HG02840 (cell line): Measurements from ENCODE around the gene WDR75.
"Not testable (repeated sequence)": the region's sequence is repeated elsewhere in the genome, so short reads cannot be mapped to it uniquely, and the experiment has no call there.

Source experiments
- ATAC-seq: cut with Tn5 transposase; IDR thresholded peaks from one replicate; pipeline ENCODE4 v1.9.1; 2021; ENCODE audit warnings: mild to moderate bottlenecking, moderate library complexity, moderate number of reproducible peaks; ENCODE audit not compliant: unreplicated experiment, low FRiP score

WDR75 gene

GRCh38 chr2:189440947-189441708 is at the start of gene WDR75:
WDR75 (plus strand) TSS chr2:189441474; CDS start chr2:189441493, 19 bp downstream.
- peak; percentile 91 for ATAC-seq

DNA sequence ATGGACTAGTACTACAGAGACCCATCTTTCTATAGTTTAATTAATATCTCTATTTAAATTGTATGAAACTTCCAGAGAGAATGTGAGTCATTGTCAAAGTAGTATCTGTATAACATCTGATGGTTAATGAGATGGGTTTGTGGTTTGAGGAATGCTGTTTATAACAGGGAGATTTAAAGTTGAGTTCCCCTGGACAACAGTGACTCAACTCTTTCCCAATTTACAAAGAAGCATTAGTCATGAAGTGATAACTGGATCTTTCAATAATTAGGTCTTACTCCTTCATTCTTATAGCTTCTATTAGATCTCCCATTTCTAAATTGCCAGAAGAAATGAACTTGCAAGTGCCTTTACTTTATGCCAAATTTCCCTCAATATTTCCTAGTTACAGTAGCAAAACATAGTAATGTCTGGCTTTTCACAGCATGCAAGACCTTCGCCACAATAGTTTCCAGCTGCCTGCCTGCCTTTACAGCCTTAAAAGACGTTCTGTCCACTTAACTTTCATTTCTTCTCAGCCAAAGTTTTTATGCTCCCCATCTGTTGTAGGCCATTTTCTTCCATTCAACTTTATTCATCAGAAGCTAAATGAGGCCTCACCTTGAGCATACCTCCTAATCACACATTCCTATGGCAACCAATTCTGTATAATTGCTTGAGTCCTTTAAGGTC is 47.7 kb upstream of the WDR75 start:
- ATAC-seq: no peak

GRCh38 chr2:189394525-189394924 is 46.7 kb upstream of the WDR75 start:
- no peak for ATAC-seq

DNA sequence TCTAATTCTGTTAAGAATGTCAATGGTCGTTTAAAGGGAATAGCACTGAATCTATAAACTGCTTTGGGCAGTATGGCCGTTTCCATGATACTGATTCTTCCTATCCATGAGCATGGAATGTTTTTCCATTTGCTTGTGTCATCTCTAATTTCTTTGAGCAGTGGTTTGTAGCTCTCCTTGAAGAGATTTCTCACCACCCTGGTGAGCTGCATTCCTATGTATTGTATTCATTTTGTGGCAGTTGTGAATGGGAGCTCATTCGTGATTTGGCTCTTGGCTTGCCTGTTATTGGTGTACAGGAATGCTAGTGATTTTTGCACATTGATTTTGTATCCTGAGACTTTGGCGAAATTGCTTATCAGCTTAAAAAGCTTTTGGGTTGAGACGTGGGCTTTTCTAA is 38.3 kb upstream of the WDR75 start:
- no peak for ATAC-seq

DNA sequence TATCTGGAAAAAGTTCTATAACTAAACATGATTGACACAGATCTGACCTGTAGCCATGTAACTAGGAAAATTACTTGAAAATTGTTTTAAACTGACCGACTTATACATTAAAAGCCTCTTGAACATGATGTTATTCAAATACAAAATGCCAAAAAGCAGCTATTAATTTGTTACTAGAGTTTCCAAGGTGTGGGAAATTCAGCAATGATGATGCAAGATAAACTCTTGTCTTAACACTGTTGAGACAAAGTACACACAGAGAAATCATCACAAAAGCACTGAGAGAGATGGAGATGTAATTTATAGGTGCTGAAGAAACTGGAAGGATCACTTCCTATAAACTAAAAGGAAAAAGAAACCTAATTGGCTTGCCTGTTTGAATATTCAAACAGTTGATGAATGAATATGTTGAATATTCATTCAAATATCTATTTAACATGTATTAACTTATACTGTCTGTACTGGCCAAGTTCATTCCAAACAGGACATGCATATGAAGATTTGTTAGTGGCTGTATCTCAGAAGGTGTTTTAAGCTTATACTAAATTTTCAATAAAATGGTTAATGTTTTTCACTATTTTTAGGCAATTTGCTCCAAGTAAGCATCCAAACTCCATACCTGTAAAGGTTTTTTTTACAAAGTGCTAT is 34.6 kb upstream of the WDR75 start:
- ATAC-seq: no peak

GRCh38 chr2:189407281-189408209 is 33.7 kb upstream of the WDR75 start:
- no peak for ATAC-seq

DNA sequence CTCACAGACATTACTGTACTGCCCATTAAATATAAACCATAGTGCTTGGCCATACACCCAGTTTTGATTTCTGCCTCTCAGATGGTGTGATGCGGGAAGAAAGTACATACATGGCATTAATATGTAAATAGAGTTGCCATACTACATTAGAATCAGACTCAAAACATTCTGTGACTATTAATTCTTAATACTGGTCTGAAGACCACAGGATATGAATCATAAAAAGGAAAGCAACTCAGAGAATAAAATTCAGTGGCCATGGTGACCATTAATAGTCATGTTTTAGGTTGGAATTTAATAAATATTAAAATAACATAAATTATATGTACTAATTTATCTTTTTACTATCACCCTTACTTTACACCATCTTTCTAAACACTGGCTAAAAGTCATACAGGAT is 33.0 kb upstream of the WDR75 start:
- ATAC-seq: no peak

GRCh38 chr2:189409131-189409530 is 32.1 kb upstream of the WDR75 start:
- ATAC-seq: no peak

DNA sequence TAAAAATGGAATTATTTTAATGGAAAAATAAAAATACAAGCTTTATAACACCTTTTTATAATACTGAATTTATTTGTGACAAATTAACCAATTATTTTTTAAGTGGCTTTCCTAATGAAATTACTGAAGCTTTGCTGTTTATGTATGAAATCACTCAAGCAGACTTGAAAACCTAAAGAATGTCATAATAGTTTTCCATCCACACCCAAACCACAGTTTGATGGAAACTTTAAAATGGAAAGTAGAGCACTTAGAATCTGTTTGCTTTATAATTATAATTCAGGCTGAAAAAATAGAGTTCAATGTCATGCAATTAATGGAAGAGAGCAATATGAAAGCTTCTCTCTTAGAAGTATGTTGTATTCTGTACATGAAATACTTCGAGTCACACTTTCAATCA is 31.6 kb upstream of the WDR75 start:
- no peak for ATAC-seq

GRCh38 chr2:189411860-189412259 is 29.4 kb upstream of the WDR75 start:
- ATAC-seq: no peak

DNA sequence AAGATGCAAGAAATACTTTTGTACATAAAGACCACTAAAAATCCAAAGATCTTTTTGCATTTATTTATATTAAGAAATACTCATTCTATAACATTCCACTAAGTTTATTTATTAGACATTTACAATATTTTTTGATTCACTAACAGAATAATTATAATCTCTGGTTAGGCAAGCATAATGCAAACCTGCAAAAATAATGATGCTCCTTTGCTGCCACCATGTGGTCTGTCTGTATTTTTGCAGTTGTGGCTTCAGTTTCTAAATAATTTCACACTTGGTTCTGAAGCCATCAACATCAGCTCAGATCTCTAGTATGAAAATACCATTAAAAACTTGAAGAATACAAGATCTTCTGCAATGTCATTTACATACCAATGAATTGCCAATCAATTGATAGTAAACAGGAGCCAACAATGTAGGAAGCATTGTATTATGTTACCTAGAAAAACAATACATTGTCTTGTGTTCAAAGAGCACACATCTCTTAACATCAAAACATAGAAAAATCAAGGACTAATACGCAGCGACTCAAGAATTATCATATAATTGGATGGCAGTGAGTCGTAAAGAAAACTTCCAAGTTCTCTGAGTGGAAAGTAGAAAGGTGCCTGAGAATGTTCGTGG is 28.8 kb upstream of the WDR75 start:
- ATAC-seq: peak; percentile 68

- ATAC-seq: no peak
Observed at GRCh38 chr2:189413249-189413648, 28.0 kb upstream of the WDR75 start.

GRCh38 chr2:189421644-189422043 is 19.6 kb upstream of the WDR75 start:
- no peak for ATAC-seq

GRCh38 chr2:189424961-189425360 is 16.3 kb upstream of the WDR75 start:
- no peak for ATAC-seq

GRCh38 chr2:189425676-189426075 is 15.6 kb upstream of the WDR75 start:
- no peak for ATAC-seq

DNA sequence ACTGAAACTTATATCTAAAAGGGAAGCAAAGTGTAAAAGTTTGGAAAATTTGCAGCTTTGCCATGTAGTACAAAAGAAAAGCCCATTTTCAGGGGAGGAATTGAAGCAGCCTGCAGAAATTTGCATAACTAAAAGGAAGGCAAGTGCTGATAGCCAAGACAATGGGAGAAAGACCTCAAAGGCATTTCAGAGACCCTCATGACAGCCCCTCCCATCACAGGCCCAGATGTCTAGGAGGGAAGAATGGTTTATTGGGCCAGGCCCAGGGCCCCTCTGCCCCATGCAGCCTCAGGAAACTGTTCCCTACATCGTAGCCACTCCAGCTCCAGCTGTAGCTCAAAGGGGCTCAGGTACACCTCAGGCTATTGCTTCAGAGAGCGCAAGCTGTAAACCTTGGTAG is 14.4 kb upstream of the WDR75 start:
- ATAC-seq: no peak

DNA sequence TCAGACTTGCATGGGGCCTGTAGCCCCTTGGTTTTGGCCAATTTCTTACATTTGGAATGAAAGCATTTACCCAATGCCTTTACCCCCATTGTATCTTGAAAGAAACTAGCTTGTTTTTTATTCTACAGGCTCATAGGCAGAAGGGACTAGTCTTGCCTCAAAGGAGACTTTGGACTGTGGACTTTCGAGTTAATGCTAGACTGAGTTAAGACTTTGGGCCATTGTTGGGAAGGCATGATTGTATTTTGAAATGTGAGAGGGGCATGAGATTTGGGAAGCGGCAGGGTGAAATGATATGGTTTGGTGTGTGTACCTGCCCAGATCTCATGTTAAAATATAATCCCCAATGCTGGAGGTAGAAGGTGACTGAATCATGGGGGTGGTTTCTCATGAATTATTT is 13.4 kb upstream of the WDR75 start:
- no peak for ATAC-seq

GRCh38 chr2:189430448-189430847 is 10.8 kb upstream of the WDR75 start:
- not testable (repeated sequence) for ATAC-seq

- ATAC-seq: not testable (repeated sequence)
Observed at GRCh38 chr2:189435803-189436202, 5.5 kb upstream of the WDR75 start.

DNA sequence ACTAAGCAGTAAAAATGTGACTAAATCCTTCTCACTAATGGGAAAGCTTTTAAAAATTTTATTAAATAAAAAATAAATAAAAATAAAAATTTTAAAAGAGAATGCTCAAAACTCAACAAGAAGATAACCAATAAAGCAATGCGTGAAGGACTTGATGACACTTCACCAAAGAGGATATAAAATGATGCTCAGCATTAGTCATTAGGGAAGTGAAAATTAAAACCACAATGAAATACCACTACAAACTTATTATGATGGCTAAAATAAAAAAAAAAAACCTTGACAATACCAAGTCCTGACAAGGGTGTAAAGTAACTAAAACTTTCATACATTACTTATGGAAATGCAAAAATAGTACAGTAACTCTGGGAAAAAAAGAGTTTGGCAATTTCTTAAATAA is 3.3 kb upstream of the WDR75 start:
- ATAC-seq: no peak
